ENCODE measurements around the gene ALOX12B.
"Not testable (repeated sequence)": the region's sequence is repeated elsewhere in the genome, so short reads cannot be mapped to it uniquely, and the experiment has no call there.

Gene ALOX12B

DNA sequence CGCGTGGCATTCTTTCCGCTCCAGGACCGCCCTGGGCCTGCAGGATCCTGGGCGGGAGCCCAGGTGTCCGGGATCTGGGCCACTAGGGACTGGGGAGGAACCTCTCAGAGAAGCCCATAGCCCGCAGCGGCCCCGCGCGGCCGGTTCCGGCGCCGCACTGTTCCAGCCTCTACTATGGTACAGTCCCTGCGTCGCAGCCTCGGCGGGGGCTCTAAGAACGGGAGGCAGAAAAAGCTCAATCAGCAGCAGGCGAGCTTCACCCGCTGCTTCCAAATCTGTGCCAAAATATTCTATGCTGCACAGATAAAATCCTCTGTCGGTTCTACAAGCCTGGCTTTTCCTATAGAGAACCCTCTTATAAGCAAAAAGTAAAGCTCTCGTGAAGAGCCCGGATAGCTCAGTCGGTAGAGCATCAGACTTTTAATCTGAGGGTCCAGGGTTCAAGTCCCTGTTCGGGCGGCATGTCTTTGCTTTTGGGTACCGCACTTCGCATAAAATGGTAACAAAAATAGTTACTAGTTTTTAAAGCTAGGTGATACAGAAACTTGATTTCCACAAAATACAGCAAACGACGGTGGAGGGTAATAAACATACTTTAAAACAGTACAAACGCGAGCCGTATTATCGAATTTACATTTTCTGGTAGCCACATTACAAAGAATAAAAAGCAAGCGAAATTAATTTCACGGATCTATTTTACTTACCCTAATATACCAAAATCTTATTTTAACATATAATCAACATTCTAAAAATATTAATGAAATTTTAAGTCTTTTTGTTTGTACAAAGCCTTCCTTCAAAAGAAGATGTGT lies 31.5 kb upstream of the ALOX12B start:
- DNase-seq (ENCODE audit: low read depth in 2 of 2) = peak; percentile 78 to 85

DNA sequence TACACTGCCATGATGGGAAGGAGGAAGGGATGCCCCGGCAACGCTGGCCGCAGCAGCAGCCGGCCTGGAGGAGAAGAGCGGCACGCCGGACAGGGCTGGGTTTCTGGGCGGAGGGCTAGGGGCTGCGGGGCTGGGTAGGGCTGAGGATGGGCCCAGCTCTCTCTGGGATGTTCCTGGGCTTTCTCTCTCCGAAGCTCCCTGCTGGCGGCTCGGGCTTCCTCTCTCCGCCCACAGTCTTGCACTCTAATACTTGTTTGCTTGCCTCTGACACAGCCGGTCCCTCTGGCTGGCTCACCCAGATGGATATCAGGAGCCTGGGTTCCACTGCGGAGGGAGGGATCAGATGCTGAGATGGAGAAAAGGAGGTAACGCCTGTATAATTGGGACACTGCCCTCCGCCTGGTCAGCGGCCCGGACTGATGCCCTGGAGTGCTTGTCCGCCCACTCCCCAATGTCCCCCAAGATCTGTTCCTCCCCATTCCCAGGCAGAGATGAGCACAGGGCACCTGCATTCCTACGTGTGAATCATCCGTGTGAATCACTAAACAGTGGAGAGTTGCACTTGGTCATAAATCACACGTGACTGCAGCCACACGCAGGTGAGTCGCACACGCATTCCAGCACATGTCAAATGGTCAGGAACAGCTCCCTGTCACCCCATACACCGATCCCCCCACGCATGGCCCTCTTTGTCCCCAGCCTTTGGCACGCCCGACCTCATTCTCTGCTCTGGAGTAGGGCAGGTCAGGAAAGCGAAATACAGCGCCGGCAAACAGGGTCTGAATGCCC lies 30.7 kb upstream of the ALOX12B start, which contains the start of gene ALOXE3:
Gene ALOXE3 (minus strand): TSS at position 535 of the 789 bp plus-strand sequence. CDS start 524 bp downstream, at position 11.
- no peak for DNase-seq (ENCODE audit: low read depth in 2 of 2)

DNA sequence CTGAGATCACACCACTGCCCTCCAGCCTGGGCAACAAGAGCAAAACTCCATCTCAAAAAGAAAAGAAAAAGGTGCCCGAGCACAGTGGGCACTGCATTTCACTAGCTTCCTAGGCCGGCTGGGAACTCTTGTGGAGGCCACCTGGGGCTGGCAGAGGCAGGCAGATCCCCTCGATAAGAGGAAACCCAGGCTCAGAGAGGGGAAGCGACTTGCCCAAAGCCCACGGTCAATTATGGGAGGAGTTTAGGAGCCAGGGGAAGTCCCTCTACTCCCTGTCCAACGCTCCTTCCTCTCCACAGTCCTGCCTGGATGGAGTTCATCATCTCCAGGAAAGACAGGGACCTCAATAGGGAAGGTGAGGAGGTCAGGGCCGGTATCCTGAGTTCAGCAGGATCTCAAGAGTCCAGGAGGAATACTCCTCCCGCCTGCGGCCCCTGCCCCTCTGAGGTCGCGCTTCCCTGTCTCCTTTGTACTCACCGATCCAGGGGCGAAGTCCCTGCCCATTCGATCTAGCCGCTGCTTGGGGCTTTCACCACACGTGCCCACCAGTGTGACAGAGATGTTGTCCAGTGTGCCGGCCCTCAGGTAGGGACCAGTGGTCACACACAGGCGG lies 30.0 kb upstream of the ALOX12B start:
- DNase-seq (ENCODE audit: low read depth in 2 of 2) = no peak

DNA sequence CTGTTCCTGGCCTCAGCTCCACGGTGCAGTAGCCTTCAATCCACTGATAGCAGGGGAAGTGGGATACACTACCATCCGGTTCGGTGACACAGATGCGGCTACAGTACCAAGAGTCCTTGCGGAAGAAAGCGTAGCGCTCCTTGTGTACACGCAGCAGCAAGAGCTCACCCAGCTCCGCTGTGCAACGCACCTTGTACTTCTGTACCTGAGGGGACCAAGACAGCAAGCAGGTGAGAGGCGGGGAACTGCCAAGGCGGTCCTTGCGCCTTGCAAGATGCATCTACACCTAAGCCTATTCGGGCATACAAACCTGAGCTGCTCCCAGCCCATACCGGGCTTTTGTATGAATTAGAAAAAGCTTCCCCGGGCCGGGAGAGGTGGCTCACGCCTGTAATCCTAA lies 29.3 kb upstream of the ALOX12B start:
- DNase-seq (ENCODE audit: low read depth in 2 of 2) = no peak

DNA sequence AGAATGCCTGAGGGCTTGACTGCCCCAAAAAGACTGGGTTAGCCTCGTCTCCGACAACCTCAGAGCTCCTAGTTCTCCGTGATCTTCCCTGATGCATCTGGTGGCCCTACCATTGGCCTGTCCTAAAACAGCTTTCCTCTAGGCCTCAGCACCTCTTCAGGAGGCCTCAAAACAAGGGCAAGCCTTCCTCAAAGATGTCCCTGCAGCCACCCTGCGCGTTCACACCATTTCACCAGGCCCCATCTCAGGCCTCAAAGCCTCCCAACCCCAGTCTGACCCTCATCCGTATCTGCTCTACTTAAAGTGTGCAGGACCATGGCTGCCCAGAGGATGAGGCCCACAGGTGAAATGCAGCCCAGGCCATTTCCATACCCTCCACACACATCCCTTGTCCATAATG lies 23.4 kb upstream of the ALOX12B start:
- no peak for DNase-seq (ENCODE audit: low read depth in 2 of 2)

- no peak for DNase-seq (ENCODE audit: low read depth in 2 of 2)
Observed at GRCh38 chr17:8110456-8110804, 22.9 kb upstream of the ALOX12B start.

GRCh38 chr17:8109661-8110455 lies 22.3 kb upstream of the ALOX12B start:
- peak in 1 of 2 donors; percentile 80 for DNase-seq (ENCODE audit: low read depth in 2 of 2)

DNA sequence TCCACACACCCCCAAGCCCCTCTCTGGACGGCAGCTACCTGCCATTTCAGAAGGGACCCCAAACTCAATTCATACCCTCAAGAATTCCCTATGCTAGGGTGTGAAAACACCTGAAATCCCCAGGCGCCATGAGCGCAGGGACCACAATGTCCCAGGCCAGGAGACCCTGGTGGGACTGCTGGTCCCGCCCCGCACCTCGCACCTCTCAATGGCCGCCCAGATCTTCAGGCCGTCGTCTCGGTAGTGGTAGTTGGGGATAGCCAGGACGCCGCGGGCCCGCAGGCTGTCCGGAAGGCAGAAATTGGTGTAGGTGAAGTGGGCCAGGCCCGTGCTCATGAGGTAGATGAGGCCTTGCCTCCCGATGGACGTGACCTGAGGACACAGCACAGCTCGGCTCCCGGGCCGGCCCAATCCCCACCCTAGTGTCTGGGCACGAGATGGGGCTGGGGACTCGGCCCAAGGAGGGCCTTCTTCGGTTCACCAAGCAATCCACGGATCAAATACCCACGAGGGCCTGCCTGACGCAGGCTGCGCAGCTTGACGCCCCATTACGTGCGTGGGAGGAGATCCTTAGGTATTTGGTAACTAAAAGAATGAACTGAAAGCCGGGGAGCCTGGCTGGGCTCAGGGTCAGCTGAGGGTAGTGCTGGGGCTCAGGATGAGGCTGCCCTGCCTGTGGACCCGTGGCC lies 21.6 kb upstream of the ALOX12B start:
- DNase-seq (ENCODE audit: low read depth in 2 of 2) = no peak

- not testable (repeated sequence) for DNase-seq (ENCODE audit: low read depth in 2 of 2)
Observed at GRCh38 chr17:8106980-8107379, 19.5 kb upstream of the ALOX12B start.

DNA sequence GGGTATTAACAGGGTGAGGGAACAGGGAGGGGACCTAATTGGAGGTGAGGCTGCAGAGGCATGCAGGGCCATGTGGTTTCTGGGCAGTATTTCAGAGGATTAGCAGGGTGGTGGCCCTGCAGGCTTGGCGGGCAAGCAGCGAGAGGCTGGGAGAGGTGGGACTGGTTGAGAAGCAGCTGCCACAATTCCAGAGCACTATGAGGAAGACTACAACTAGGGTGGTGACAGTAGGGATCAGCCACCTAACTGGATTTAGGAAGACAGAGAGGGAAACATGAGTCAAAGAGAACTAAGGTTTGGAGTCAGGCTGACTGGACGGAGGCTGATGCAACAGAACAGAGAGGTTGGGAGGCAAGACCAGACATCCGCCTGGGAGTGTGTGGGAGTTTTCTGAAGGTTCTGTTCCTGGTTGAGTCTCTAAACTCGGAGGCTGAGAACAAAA lies 18.5 kb upstream of the ALOX12B start:
- DNase-seq (ENCODE audit: low read depth in 2 of 2) = no peak

DNA sequence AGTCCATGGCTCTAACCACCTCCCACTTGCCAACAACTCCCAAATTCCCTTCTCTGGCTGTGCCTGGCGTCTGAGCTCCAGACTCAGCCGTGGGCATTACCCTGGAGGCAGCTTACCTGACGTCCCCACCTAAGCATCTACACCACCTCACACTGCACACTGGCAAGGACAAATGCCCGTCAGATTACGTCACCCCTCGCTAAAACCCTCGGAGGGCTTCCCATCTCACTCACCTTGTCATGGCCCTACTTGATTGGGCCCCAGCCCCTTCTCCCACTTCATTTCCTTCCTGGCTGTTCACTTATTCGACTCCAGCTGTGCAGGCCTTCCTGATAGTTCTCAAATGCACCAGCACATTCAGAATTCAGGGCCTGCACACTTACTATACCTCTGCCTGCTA lies 17.4 kb upstream of the ALOX12B start:
- DNase-seq (ENCODE audit: low read depth in 2 of 2) = no peak

GRCh38 chr17:8103549-8103948 lies 16.0 kb upstream of the ALOX12B start:
- DNase-seq (ENCODE audit: low read depth in 2 of 2) = no peak

GRCh38 chr17:8101721-8102120 lies 14.2 kb upstream of the ALOX12B start:
- no peak for DNase-seq (ENCODE audit: low read depth in 2 of 2)

DNA sequence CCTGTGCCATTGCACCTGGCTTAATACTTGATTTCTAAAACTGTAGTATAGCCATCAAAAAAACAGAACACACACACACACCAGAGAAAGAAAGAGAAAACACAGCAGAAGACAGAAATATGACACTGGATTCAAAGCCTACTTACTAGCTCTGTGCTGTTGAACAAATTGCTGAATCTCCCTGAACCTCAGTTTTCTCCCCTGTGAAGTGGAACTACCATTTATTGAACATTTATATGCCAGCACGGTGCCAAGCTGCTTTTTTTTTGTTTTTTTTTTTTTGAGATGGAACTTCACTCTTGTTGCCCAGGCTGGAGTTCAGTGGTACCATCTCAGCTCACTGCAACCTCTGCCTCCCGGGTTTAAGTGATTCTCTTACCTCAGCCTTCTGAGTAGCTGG lies 13.2 kb upstream of the ALOX12B start:
- DNase-seq (ENCODE audit: low read depth in 2 of 2) = no peak

DNA sequence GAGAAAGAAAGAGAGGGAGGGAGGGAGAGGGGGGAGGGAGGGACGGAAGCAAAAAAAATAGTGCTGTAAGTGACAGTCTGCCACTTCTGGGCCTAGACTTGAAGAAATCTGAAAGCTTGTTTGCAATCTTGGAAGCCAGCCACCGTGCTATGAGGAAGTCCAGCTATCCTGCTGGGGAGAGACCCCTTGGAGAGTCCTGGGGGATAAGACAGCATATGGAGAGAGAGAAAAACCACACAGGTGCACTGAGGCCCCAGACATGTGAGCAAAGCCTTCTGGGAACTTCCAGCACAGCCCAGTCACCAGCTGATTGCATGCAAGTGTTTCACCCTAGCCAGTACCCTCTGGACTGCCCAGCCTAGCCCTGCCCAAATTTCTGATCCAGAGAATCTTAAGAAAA lies 12.6 kb upstream of the ALOX12B start:
- no peak for DNase-seq (ENCODE audit: low read depth in 2 of 2)

DNA sequence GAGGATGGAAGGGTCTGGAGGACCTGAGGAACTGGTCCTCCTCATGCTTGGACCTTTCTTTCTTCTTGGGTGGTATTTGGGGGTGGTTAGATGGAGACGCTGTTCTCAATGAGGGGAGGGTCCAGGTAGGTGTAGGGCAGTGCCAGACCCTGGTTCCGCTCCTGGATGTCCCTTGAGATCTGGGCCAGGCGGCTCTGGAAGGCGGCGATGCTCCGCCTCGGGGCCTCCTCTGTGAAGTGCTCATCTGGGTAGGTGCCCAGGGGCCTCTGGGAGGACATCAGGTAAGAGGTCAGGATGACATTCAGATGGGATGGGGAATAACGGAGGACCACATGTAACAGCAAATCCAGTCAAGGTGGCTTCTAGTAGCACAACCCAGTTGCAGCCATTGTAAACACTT lies 9.0 kb upstream of the ALOX12B start:
- no peak for DNase-seq (ENCODE audit: low read depth in 2 of 2)

- no peak for DNase-seq (ENCODE audit: low read depth in 2 of 2)
Observed at GRCh38 chr17:8095361-8095760, 7.8 kb upstream of the ALOX12B start.

- DNase-seq (ENCODE audit: low read depth in 2 of 2) = no peak
Observed at GRCh38 chr17:8091033-8091687, 3.6 kb upstream of the ALOX12B start.

DNA sequence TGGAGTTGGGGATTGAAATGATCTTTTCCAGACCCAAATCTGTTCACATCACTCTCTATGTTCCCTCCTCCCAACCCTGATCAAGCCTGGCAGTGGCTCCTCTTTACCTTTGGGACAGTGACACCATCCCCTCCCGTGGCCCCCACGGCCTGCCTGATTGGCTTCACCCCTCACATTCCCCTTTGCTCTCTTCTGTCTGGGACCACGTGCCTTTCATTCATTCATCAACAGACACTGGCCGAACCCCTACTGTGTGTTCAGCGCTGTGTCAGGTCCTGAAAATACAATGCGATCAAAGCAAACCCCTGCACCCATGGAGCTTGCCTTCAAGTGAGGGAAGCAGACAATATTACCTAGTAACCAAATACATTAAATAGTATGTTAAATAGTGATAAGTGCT lies 2.2 kb upstream of the ALOX12B start:
- DNase-seq (ENCODE audit: low read depth in 2 of 2) = no peak

DNA sequence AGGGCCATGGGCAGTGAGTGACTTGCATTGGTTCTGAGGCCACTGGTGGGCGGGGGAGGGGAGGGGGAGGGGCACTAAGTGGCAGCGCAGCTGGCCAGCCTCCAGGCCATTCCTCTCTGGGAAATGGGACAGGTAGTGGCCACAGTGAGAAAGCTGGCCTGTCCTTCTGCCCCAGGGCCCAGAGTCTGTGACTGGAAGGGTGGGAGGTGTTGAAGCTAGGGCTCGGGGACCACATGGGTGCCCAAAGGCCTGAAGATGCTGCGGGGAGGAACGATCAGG lies 375 bp upstream of the ALOX12B start:
- no peak for DNase-seq (ENCODE audit: low read depth in 2 of 2)

DNA sequence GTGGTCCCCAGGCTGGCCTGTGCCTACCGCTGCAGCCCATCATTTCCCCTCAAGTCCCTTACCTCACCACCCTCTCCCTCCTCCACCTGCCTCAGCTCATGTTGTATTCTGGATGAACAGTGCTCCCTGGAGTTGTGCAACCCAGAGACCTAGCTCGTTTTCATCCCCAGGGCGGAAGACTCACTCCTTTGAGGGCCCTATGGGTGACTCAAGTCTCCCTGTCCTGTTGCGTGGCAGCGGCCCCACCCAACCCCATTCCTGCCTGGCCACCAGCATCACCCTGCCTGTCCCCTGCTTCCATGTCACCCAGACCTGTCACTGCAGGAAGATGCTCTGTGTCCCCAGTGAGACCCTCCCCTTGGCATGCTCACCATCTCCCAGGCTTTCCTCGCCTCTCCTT lies 3.3 kb downstream of the ALOX12B start:
- no peak for DNase-seq (ENCODE audit: low read depth in 2 of 2)
